GM23338 (cell line): Measurements from ENCODE around the gene PRPSAP1. TPM values are rescaled to one million over a fixed set of nuclear protein-coding genes. Genes with fewer than 3 reads are reported as not detected.

ENCODE experiments used
- ATAC-seq: fragments of 200-7000 bp; cut with Tn5 transposase; 3 replicates; pipeline ENCODE4 v1.9.1; 2020
- DNase-seq: peaks from one replicate; pipeline ENCODE4 v3.0.0-alpha.2; 2015; ENCODE audit warnings: low spot score
- H2AFZ ChIP-seq: fragments of 200-600 bp; sonication (generic); 2 replicates; pipeline ENCODE4 v1.8.0; 2016; ENCODE audit warnings: antibody characterized with exemption, mild to moderate bottlenecking, moderate library complexity
- H3F3A ChIP-seq: fragments of 200-600 bp; sonication (generic); replicated peaks from 2 replicates; pipeline ENCODE4 v1.8.0; 2017; ENCODE audit warnings: antibody characterized with exemption, mixed run types, low read depth
- H3K27ac ChIP-seq: fragments of 200-600 bp; sonication (generic); 2 replicates; pipeline ENCODE4 v1.6.1; 2016; ENCODE audit warnings: low read depth
- H3K27me3 ChIP-seq: fragments of 200-600 bp; sonication (generic); 2 replicates; pipeline ENCODE4 v1.8.0; 2016; ENCODE audit warnings: mild to moderate bottlenecking, mixed run types, moderate library complexity; ENCODE audit not compliant: insufficient read depth
- H3K36me3 ChIP-seq: fragments of 200-600 bp; sonication (generic); 2 replicates; pipeline ENCODE4 v1.8.0; 2016; ENCODE audit warnings: mild to moderate bottlenecking; ENCODE audit not compliant: insufficient read depth
- H3K4me1 ChIP-seq: fragments of 200-600 bp; sonication (generic); 2 replicates; pipeline ENCODE4 v1.8.0; 2016; ENCODE audit warnings: mild to moderate bottlenecking, moderate library complexity; ENCODE audit not compliant: insufficient read depth
- H3K4me2 ChIP-seq: fragments of 200-600 bp; sonication (generic); 2 replicates; pipeline ENCODE4 v1.7.1; 2017; ENCODE audit warnings: mixed run types
- H3K4me3 ChIP-seq: fragments of 200-600 bp; sonication (generic); 2 replicates; pipeline ENCODE4 v1.6.1; 2016; ENCODE audit warnings: mixed run types
- H3K79me2 ChIP-seq: fragments of 200-600 bp; sonication (generic); replicated peaks from 2 replicates; pipeline ENCODE4 v1.8.0; 2017; ENCODE audit warnings: mild to moderate bottlenecking; ENCODE audit not compliant: insufficient read depth
- H3K9me2 ChIP-seq: fragments of 200-600 bp; sonication (generic); 2 replicates; pipeline ENCODE4 v1.8.0; 2017; ENCODE audit not compliant: insufficient read depth
- H4K20me1 ChIP-seq: fragments of 200-600 bp; sonication (generic); replicated peaks from 2 replicates; pipeline ENCODE4 v1.8.0; 2017; ENCODE audit warnings: mild to moderate bottlenecking; ENCODE audit not compliant: insufficient read depth
- H3K27ac Mint-ChIP-seq: 2 replicates; pipeline ENCODE4 v1.8.0; 2020; ENCODE audit warnings: inconsistent platforms, mild to moderate bottlenecking, moderate library complexity, mixed read lengths
- H3K27me3 Mint-ChIP-seq: 3 replicates; pipeline ENCODE4 v1.8.0; 2022; ENCODE audit warnings: low read depth, mild to moderate bottlenecking, moderate library complexity, mixed read lengths, inconsistent platforms; ENCODE audit not compliant: insufficient read depth, poor library complexity
- H3K36me3 Mint-ChIP-seq: 3 replicates; pipeline ENCODE4 v1.8.0; 2021; ENCODE audit warnings: low read depth, mild to moderate bottlenecking, inconsistent platforms, moderate library complexity, mixed read lengths
- H3K4me1 Mint-ChIP-seq: 3 replicates; pipeline ENCODE4 v1.8.0; 2020; ENCODE audit warnings: mild to moderate bottlenecking, inconsistent platforms, mixed read lengths
- H3K4me3 Mint-ChIP-seq: 3 replicates; pipeline ENCODE4 v1.8.0; 2021; ENCODE audit warnings: moderate library complexity, mild to moderate bottlenecking, inconsistent platforms, mixed read lengths
- H3K9me3 Mint-ChIP-seq: 3 replicates; pipeline ENCODE4 v1.8.0; 2020; ENCODE audit warnings: moderate library complexity, mild to moderate bottlenecking, inconsistent platforms, mixed read lengths
- CREB1 ChIP-seq: fragments of 250-450 bp; sonication (Bioruptor Pico); IDR thresholded peaks from 2 replicates; pipeline ENCODE4 v1.5.0; 2020; ENCODE audit warnings: low read depth, mild to moderate bottlenecking, moderate library complexity
- EZH2phosphoT487 ChIP-seq: fragments of 200-600 bp; sonication (generic); IDR thresholded peaks from one replicate; pipeline ENCODE4 v1.8.1; 2018; ENCODE audit warnings: antibody characterized with exemption; ENCODE audit not compliant: unreplicated experiment
- JUNB ChIP-seq: IDR thresholded peaks from one replicate; pipeline ENCODE4 v1.6.1; 2016; ENCODE audit warnings: antibody characterized with exemption; ENCODE audit not compliant: unreplicated experiment
- NANOG ChIP-seq: IDR thresholded peaks from 2 replicates; pipeline ENCODE4 v1.6.1; 2016; ENCODE audit warnings: antibody characterized with exemption, borderline replicate concordance
- POLR2AphosphoS5 ChIP-seq: IDR thresholded peaks from 2 replicates; pipeline ENCODE4 v1.6.1; 2016; ENCODE audit warnings: antibody characterized with exemption, low read depth
- REST ChIP-seq: IDR thresholded peaks from one replicate; pipeline ENCODE4 v1.6.1; 2018; ENCODE audit warnings: antibody characterized with exemption; ENCODE audit not compliant: unreplicated experiment
- STAT1 ChIP-seq: IDR thresholded peaks from one replicate; pipeline ENCODE4 v1.6.1; 2016; ENCODE audit warnings: antibody characterized with exemption; ENCODE audit not compliant: unreplicated experiment
- ZNF331 ChIP-seq: fragments of 250-450 bp; sonication (Bioruptor Pico); IDR thresholded peaks from 2 replicates; pipeline ENCODE4 v1.5.0; 2020; ENCODE audit warnings: low read depth, mild to moderate bottlenecking, moderate library complexity
- polyA plus RNA-seq: library from polyadenylated mRNA; unstranded; fragments of >200 nt; fragmentation: Nextera tagmentation; extraction: Ambion mirVana; gene quantifications from 2 replicates; pipeline ENCODE4 v1.2.1, GENCODE V29; 2016
- total RNA-seq: library from RNA; depleted of rRNA; stranded (reverse); fragments of >200 nt; shearing (Covaris generic); gene quantifications from 2 replicates; pipeline ENCODE4 v1.2.3, GENCODE V29; 2014
- TF ChIP-seq, protein P1 (sequence below): fragments of 250-450 bp; sonication (Bioruptor Pico); IDR thresholded peaks from 2 replicates; pipeline ENCODE4 v1.5.0; 2020; ENCODE audit warnings: mild to moderate bottlenecking, moderate library complexity

The PRPSAP1 gene
- total and polyA plus RNA-seq, 2 experiments from 2014 or later: 39.5 to 58.8 TPM

DNA sequence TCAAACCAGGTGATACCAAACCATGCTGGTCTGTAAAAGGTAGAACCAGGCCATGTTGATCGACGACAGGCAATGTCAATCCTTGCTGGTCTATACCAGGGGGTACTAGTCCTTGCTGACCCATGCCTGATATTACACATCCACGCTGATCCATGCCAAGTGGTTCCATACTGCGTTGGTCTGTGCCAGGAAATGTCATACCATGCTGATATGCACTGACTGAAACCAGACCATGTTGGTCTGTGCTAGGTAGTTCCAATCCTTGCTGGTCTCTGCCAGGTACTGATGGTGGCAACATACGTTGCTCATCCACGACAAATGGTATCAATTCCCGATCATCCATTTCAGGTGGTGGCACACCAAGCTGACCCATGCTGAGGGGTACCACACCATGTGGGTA lies 60.6 kb downstream of the PRPSAP1 start:
- Histone ChIP-seq H2AFZ (no peak overlapping the region), H3K79me2 (no peaks in the 10 kb centered on the region)
- no peaks in the 10 kb centered on the region for H3K9me3 Mint-ChIP-seq

DNA sequence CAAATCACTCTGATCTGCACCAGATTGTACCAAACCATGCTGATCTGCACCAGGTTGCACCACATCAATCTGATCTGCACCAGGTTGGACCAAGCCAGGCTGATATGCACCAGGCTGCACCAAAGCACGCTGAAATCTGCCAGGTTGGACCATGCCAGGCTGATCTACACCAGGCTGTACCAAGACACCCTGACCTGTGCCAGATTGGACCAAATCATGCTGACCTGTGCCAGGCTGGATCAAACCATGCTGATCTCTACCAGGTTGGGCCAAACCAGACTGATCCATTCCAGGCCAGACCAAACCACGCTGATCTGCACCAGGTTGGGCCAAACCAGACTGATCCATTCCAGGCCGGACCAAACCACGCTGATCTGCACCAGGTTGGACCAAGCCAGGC lies 61.1 kb downstream of the PRPSAP1 start:
- H3K4me1 Mint-ChIP-seq: no peaks in the 10 kb centered on the region
- H3K79me2 ChIP-seq: no peaks in the 10 kb centered on the region

More for the DNA sequence above, 60.6 kb downstream of the PRPSAP1 start:
- no peaks in the 10 kb centered on the region for H3K4me1 Mint-ChIP-seq
- Histone ChIP-seq H3K9me2 (no peaks in the 10 kb centered on the region), H3K4me2 (no peak overlapping the region), H3K27ac (no peak overlapping the region), H3K27me3 (no peaks in the 10 kb centered on the region), H3K36me3 (no peaks in the 10 kb centered on the region), H4K20me1 (no peaks in the 10 kb centered on the region), H3K4me3 (no peak overlapping the region), H3K4me1 (no peaks in the 10 kb centered on the region), H3F3A (no peaks in the 10 kb centered on the region)
- H3K4me3 Mint-ChIP-seq: no peak overlapping the region
- no peak for DNase-seq
- ATAC-seq: no peak
- no peak overlapping the region for H3K27ac Mint-ChIP-seq
- H3K27me3 Mint-ChIP-seq: peaks cover 4% of the 10 kb centered on the region
- TF ChIP-seq NANOG (no peak), STAT1 (no peak), JUNB (no peak), ZNF331 (CRISPR knock-in tag) (no peak), CREB1 (CRISPR knock-in tag) (no peak)
- peaks cover 3% of the 10 kb centered on the region for H3K36me3 Mint-ChIP-seq

More for the DNA sequence above, 61.1 kb downstream of the PRPSAP1 start:
- H3K36me3 ChIP-seq: no peaks in the 10 kb centered on the region
- no peak overlapping the region for H3K4me2 ChIP-seq
- no peaks in the 10 kb centered on the region for H4K20me1 ChIP-seq
- H3F3A ChIP-seq: no peaks in the 10 kb centered on the region
- no peak for TF ChIP-seq EZH2phosphoT487
- TF ChIP-seq POLR2AphosphoS5: no peak
- TF ChIP-seq NANOG: no peak
- TF ChIP-seq REST: no peak
- TF ChIP-seq, protein P1, sequence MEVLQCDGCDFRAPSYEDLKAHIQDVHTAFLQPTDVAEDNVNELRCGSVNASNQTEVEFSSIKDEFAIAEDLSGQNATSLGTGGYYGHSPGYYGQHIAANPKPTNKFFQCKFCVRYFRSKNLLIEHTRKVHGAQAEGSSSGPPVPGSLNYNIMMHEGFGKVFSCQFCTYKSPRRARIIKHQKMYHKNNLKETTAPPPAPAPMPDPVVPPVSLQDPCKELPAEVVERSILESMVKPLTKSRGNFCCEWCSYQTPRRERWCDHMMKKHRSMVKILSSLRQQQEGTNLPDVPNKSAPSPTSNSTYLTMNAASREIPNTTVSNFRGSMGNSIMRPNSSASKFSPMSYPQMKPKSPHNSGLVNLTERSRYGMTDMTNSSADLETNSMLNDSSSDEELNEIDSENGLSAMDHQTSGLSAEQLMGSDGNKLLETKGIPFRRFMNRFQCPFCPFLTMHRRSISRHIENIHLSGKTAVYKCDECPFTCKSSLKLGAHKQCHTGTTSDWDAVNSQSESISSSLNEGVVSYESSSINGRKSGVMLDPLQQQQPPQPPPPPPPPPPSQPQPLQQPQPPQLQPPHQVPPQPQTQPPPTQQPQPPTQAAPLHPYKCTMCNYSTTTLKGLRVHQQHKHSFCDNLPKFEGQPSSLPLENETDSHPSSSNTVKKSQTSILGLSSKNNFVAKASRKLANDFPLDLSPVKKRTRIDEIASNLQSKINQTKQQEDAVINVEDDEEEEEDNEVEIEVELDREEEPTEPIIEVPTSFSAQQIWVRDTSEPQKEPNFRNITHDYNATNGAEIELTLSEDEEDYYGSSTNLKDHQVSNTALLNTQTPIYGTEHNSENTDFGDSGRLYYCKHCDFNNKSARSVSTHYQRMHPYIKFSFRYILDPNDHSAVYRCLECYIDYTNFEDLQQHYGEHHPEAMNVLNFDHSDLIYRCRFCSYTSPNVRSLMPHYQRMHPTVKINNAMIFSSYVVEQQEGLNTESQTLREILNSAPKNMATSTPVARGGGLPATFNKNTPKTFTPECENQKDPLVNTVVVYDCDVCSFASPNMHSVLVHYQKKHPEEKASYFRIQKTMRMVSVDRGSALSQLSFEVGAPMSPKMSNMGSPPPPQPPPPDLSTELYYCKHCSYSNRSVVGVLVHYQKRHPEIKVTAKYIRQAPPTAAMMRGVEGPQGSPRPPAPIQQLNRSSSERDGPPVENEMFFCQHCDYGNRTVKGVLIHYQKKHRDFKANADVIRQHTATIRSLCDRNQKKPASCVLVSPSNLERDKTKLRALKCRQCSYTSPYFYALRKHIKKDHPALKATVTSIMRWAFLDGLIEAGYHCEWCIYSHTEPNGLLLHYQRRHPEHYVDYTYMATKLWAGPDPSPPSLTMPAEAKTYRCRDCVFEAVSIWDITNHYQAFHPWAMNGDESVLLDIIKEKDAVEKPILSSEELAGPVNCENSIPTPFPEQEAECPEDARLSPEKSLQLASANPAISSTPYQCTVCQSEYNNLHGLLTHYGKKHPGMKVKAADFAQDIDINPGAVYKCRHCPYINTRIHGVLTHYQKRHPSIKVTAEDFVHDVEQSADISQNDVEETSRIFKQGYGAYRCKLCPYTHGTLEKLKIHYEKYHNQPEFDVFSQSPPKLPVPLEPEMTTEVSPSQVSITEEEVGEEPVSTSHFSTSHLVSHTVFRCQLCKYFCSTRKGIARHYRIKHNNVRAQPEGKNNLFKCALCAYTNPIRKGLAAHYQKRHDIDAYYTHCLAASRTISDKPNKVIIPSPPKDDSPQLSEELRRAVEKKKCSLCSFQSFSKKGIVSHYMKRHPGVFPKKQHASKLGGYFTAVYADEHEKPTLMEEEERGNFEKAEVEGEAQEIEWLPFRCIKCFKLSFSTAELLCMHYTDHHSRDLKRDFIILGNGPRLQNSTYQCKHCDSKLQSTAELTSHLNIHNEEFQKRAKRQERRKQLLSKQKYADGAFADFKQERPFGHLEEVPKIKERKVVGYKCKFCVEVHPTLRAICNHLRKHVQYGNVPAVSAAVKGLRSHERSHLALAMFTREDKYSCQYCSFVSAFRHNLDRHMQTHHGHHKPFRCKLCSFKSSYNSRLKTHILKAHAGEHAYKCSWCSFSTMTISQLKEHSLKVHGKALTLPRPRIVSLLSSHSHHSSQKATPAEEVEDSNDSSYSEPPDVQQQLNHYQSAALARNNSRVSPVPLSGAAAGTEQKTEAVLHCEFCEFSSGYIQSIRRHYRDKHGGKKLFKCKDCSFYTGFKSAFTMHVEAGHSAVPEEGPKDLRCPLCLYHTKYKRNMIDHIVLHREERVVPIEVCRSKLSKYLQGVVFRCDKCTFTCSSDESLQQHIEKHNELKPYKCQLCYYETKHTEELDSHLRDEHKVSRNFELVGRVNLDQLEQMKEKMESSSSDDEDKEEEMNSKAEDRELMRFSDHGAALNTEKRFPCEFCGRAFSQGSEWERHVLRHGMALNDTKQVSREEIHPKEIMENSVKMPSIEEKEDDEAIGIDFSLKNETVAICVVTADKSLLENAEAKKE (CRISPR knock-in tag): no peak
- Mint-ChIP-seq H3K27ac (no peak overlapping the region), H3K27me3 (peaks cover 7% of the 10 kb centered on the region), H3K4me3 (no peak overlapping the region), H3K9me3 (no peaks in the 10 kb centered on the region), H3K36me3 (peaks cover 3% of the 10 kb centered on the region)
- H3K27me3 ChIP-seq: no peaks in the 10 kb centered on the region
- ATAC-seq (no peak), DNase-seq (no peak)
- no peaks in the 10 kb centered on the region for H3K4me1 ChIP-seq
- H3K9me2 ChIP-seq: no peaks in the 10 kb centered on the region
- H3K27ac ChIP-seq: no peak overlapping the region
- H2AFZ ChIP-seq: no peak overlapping the region
- H3K4me3 ChIP-seq: no peak overlapping the region
